ENCODE results near the gene GRAMD1B.

GRAMD1B gene

GRCh38 chr11:123487157-123487744 is 57.2 kb downstream of the GRAMD1B start:
- TF ChIP-seq CTCF (IDR thresholded peaks at IDR 0.05; ENCODE audit: low read length, missing control alignments): no peak
- no peak overlapping the region for H3K4me3 ChIP-seq (replicated peaks; ENCODE audit: low read depth, low read length)
- no peak for DNase-seq (ENCODE audit: low read depth)

- no peak for DNase-seq (ENCODE audit: low read depth)
- H3K4me3 ChIP-seq (replicated peaks; ENCODE audit: low read depth, low read length): no peak overlapping the region
- no peak for TF ChIP-seq CTCF (IDR thresholded peaks at IDR 0.05; ENCODE audit: low read length, missing control alignments)
Measured at GRCh38 chr11:123490527-123490926, 60.5 kb downstream of the GRAMD1B start.

DNA sequence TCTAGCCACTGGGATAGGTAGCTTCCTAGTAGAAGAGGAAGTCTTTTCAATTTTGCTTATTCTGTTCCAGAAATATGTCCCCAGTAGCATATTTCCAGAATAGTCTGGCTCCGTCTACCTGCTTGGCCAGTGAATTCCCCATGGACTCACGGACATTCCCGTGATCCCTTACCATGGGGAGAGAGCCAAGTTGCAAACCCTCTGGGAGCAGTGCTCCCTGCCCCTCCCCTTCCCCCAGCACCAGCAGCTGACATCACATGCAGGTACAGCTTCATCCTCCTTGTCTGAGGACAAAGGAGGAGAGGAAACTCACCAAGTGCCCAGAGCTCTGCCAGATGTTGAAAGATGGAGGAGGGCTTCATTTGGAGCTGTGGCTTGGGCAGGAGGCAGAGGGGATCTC is 61.2 kb downstream of the GRAMD1B start:
- TF ChIP-seq CTCF (IDR thresholded peaks at IDR 0.05; ENCODE audit: low read length, missing control alignments): no peak
- DNase-seq (ENCODE audit: low read depth): no peak
- no peak overlapping the region for H3K4me3 ChIP-seq (replicated peaks; ENCODE audit: low read depth, low read length)

- no peak overlapping the region for H3K4me3 ChIP-seq (replicated peaks; ENCODE audit: low read depth, low read length)
- TF ChIP-seq CTCF (IDR thresholded peaks at IDR 0.05; ENCODE audit: low read length, missing control alignments): no peak
- DNase-seq (ENCODE audit: low read depth): no peak
Measured at GRCh38 chr11:123493349-123494063, 63.4 kb downstream of the GRAMD1B start.

- DNase-seq (ENCODE audit: low read depth): peak; percentile 47
- TF ChIP-seq CTCF (IDR thresholded peaks at IDR 0.05; ENCODE audit: low read length, missing control alignments): no peak
- no peak overlapping the region for H3K4me3 ChIP-seq (replicated peaks; ENCODE audit: low read depth, low read length)
Measured at GRCh38 chr11:123494195-123495050, 64.4 kb downstream of the GRAMD1B start.

GRCh38 chr11:123504401-123504800 is 74.3 kb downstream of the GRAMD1B start:
- no peak for TF ChIP-seq CTCF (IDR thresholded peaks at IDR 0.05; ENCODE audit: low read length, missing control alignments)
- DNase-seq (ENCODE audit: low read depth): no peak
- H3K4me3 ChIP-seq (replicated peaks; ENCODE audit: low read depth, low read length): no peak overlapping the region
